Spleen (tissue), 7 donors: Measurements from ENCODE around the gene ADAMTSL1.

Experiments
- POLR2AphosphoS5 ChIP-seq, 3 donors: sonication (generic); formaldehyde crosslinking; IDR thresholded peaks; one replicate each; pipeline ENCODE4 v1.5.1; 2017; ENCODE audit warnings: antibody characterized with exemption in 3 of 3
- TF ChIP-seq, protein P1 (sequence below), 11 experiments: fragments of 200-600 bp in 7 of 11; fragments of 450-650 bp in 4 of 11; sonication (generic) in 4 of 11; IDR thresholded peaks in 8 of 11; conservative IDR thresholded peaks in 3 of 11; 1 replicate in 7 of 11; 2 replicates in 4 of 11; pipeline versions ENCODE4 v1.4.0 to v1.8.0; 2016 to 2021; ENCODE audit warnings: antibody characterized with exemption in 11 of 11, inconsistent platforms in 4 of 11, mild to moderate bottlenecking in 1 of 11
- donor health status: DM: no; HTN: no; CAD: no; lungs with moderate emphysema.
- donor health status: DM: no; HTN: no; CAD: no.
- donor health status: DM: no; HTN: no; CAD: no.

DNA sequence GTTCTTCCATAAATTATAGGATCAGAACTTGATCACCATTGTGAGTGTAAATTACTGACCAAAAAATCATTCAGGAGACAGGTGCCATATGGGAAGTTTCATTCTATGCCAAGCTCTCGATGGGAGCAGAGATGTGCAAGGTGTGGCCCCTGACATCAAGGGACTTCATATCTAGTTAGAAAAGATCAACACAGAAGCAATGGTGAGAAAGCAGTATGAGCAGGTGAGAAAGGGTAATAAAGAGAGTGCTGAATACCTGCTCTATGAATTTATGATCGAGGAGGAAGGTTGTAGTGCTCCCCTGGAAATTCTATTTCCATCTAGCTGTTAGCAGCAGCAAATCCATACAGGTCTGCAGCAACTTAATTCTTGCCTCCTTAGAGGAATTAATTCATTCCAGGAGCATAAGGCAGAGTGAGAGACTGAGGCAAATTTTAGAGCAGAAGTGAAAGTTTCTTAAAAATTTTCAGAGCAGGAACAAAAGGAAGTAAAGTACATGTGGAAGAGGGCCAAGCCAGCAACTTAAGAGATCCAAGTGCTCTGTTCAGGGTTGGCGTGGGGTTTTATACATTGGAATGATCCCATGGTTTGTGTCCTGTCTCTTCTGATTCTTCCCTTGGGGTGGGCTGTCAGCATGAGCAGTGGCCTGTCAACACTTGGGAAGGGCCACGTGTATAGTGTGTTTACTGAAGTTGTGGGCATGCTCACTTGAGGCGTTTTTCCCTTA is 377.3 kb downstream of the ADAMTSL1 start:
- TF ChIP-seq, protein P1, sequence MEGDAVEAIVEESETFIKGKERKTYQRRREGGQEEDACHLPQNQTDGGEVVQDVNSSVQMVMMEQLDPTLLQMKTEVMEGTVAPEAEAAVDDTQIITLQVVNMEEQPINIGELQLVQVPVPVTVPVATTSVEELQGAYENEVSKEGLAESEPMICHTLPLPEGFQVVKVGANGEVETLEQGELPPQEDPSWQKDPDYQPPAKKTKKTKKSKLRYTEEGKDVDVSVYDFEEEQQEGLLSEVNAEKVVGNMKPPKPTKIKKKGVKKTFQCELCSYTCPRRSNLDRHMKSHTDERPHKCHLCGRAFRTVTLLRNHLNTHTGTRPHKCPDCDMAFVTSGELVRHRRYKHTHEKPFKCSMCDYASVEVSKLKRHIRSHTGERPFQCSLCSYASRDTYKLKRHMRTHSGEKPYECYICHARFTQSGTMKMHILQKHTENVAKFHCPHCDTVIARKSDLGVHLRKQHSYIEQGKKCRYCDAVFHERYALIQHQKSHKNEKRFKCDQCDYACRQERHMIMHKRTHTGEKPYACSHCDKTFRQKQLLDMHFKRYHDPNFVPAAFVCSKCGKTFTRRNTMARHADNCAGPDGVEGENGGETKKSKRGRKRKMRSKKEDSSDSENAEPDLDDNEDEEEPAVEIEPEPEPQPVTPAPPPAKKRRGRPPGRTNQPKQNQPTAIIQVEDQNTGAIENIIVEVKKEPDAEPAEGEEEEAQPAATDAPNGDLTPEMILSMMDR (IDR thresholded peaks at IDR 0.05 in 8 of 11, conservative IDR thresholded peaks at IDR 0.05 in 3 of 11), result no peak
- no peak for TF ChIP-seq POLR2AphosphoS5 (IDR thresholded peaks at IDR 0.05)
